NCI-H82 (cell line): Measurements from ENCODE around the gene SOWAHA.
"Not testable (repeated sequence)": the region's sequence is repeated elsewhere in the genome, so short reads cannot be mapped to it uniquely, and the experiment has no call there.

Experiments used
- DNase-seq: peaks from one replicate; lab custom pipeline; 2025; lab: John Stamatoyannopoulos, UW

SOWAHA gene

DNA sequence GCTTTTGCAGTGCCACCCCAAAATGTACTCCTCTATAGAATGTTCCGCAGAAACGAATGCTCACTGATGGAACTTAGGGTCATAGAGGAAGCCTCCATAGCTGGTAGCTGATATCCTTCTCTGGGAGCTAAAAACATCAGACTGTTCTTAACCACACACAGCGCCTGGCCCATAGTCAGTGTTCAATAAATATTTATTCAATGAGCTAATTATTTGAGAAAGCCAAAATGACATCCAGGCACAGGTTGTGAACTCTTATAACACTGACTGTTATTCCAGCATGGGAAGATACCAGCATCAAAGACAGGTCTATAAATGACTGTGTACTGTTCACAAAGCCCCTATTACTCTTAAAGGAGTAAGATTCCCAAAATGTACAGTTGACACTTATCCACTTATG is 40.2 kb downstream of the SOWAHA start:
- no peak for DNase-seq

DNA sequence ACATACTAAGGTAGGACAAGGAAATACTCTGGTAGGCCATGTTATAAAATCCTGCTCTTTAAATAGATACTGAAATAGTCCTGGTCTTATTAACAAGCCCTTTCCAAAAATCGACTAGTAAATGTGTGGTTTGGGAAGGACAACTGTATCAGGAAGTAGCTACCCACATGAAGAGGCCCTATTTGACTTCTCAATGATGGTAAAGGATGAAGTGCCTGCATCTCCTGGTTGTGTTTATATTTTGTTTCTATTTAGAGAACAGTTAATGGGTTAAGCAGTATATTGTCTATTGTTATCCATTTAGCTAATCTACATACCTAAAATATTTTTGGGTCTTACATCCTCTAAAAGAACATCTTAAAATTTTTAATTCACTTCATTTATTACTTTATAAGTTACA is 40.7 kb downstream of the SOWAHA start:
- no peak for DNase-seq

DNA sequence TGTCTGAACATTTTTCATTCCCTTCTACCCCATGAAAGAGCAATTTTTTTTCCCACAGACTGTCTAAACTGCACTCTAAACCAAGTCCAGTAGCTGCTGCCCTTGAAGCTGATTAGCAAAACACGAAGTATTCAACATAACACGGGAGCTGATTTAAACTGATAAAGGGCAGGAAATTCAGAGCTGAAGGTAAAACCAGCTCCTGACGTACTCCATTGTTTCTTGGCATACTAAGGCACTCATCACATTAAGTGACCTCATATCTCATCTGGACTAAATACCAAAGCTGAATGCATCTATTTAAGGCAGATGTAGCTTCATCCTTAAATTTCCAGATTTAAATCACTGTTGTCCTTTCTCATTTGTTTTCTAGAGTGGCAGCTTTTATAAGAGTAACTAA is 41.2 kb downstream of the SOWAHA start:
- no peak for DNase-seq

DNA sequence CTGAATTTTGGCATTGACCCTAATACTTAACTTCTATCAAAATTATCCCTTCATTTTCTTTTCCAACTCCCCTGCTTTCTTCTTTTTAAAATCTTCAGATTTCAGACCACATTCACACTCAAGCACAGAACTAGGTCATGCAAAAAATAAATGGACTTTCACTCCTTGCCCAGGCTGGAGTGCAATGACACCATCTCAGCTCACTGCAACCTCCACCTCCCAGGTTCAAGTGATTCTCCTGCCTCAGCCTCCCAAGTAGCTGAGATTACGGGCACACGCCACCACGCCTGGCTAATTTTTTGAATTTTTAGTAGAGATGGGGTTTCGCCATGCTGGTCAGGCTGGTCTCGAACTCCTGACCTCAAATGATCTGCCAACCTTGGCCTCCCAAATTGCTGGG is 41.9 kb downstream of the SOWAHA start:
- DNase-seq = not testable (repeated sequence)

DNA sequence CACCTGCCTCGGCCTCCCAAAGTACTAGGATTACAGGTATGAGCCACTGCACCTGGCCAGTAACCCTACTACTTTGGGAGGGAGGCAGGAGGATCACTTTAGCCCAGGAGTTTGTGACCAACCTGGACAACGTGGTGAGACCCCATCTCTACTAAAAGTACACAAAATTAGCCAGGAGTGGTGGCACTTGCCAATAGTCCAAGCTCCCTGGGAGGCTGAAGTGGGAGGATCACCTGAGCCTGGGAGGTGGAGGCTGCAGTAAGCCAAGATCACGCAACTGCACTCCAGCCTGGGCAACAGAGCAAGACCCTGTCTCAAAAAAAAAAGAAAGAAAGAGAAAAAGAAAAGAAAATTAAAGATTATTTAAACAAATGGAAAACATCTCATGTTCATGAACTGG is 42.9 kb downstream of the SOWAHA start:
- no peak for DNase-seq

DNA sequence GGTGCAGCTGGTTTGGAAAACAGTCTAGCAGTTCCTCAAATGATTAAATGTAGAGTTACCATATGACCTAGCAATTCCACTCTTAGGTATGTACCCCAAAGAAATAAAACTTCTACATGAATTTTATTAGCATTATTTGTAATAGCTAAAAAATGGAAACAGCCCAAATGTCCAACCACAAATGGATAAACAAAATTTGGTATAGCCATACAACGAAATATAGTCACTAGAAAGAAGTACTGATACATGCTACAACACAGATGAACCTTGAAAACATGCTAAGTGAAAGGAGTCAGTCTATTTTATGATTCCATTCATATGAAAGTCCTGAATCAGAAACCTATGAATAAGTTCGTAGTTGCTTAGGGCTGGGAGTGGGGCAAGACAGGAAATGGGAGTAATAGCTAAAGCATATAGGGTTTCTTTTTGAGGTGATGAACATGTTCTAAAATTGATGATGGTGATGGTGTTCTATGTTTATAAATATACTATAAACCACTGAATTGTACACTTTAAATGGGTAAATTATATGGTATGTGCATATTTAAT is 46.9 kb downstream of the SOWAHA start:
- no peak for DNase-seq

DNA sequence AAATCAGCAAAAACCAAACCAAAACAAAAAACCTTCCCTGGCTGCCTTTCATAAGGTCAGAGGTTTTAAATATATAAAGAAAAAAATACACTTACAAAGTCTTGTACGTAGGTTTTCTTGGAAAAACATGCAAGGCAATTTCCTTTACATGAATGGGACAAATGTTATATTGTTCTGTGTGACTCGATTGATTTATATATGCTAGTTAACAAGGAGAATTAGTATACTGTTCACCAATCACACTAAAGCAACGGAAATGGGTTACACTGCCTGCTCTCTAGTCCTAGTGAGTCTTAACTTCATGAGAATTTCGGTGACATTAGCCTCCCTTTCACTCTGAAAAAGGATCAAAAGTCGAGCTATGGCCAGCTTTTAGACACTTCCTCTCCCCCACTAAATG is 47.6 kb downstream of the SOWAHA start:
- no peak for DNase-seq

DNA sequence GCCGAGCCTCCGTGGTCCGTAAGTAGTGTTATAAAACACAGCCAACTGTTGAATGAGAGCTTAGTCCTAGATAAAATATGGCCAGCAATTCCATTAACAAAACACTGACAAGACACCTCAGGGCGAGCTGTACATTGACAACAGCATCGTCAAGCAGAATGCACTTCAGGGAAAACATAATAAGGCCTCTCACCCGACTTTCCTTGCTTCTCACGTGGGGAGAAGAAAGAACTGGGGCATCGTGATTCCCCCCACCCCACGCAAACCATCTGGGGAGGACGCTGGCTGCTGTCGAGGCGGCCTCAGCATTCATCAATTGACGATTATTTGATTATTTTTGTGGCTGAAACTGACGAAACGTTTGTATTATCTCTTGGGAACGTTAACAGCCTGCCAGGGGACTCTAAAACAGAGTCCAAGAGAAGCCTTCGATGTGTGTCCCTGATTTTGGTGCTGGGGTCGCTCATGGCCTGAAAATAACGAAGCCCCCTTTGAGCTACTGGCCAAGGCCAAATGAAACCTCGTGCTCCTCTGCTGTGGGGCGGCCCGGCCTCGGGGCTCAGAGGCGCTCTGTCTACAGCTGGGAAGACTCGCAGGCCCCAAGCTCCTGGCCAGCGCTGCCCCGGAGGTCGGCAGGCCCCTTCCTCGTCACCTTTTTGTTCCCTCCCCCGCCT is 52.7 kb downstream of the SOWAHA start:
- no peak for DNase-seq
